SK-N-SH treated with all-trans-retinoic acid at 6 μM for 48 hours (cell line): ENCODE measurements around the gene KRTAP1-3.
"Not testable (repeated sequence)": the region's sequence is repeated elsewhere in the genome, so short reads cannot be mapped to it uniquely, and the experiment has no call there.

Experiments
- ATAC-seq: fragments of 200-7000 bp; cut with Tn5 transposase; 3 replicates; pipeline ENCODE4 v1.9.1; 2020; ENCODE audit warnings: mild to moderate bottlenecking, moderate library complexity
- BACH2 ChIP-seq: fragments of 250-450 bp; sonication (Bioruptor Pico); IDR thresholded peaks from 2 replicates; pipeline ENCODE4 v1.9.0; 2021; ENCODE audit warnings: mild to moderate bottlenecking, borderline replicate concordance
- CSDC2 ChIP-seq: fragments of 250-450 bp; sonication (Bioruptor Pico); IDR thresholded peaks from 2 replicates; pipeline ENCODE4 v1.5.0; 2020; ENCODE audit warnings: mild to moderate bottlenecking, moderate library complexity
- CSRNP3 ChIP-seq: fragments of 250-450 bp; sonication (Bioruptor Pico); IDR thresholded peaks from 2 replicates; pipeline ENCODE4 v1.5.1; 2021; ENCODE audit warnings: mild to moderate bottlenecking, moderate library complexity
- ESRRG ChIP-seq: fragments of 250-450 bp; sonication (Bioruptor Pico); IDR thresholded peaks from 2 replicates; pipeline ENCODE4 v1.6.1; 2021; ENCODE audit warnings: mild to moderate bottlenecking
- ISL1 ChIP-seq: fragments of 250-450 bp; sonication (Bioruptor Pico); IDR thresholded peaks from 2 replicates; pipeline ENCODE4 v2.1.2; 2022; ENCODE audit warnings: mild to moderate bottlenecking, moderate library complexity
- OSR1 ChIP-seq: fragments of 250-450 bp; sonication (Bioruptor Pico); IDR thresholded peaks from 2 replicates; pipeline ENCODE4 v1.8.0; 2022; ENCODE audit warnings: moderate library complexity, mild to moderate bottlenecking, inconsistent platforms
- PATZ1 ChIP-seq: fragments of 250-450 bp; sonication (Bioruptor Pico); IDR thresholded peaks from 2 replicates; pipeline ENCODE4 v1.8.0; 2020; ENCODE audit warnings: mild to moderate bottlenecking, moderate library complexity, borderline replicate concordance
- POU6F1 ChIP-seq: fragments of 250-450 bp; sonication (Bioruptor Pico); IDR thresholded peaks from 2 replicates; pipeline ENCODE4 v1.8.0; 2021; ENCODE audit warnings: low read depth, mild to moderate bottlenecking, moderate library complexity, borderline replicate concordance
- TCF4 ChIP-seq: fragments of 250-450 bp; sonication (Bioruptor Pico); IDR thresholded peaks from 2 replicates; pipeline ENCODE4 v1.8.0; 2021; ENCODE audit warnings: mild to moderate bottlenecking, moderate library complexity, borderline replicate concordance
- TOX ChIP-seq: fragments of 250-450 bp; sonication (Bioruptor Pico); IDR thresholded peaks from 2 replicates; pipeline ENCODE4 v1.8.0; 2021; ENCODE audit warnings: mild to moderate bottlenecking, moderate library complexity, borderline replicate concordance
- TSHZ2 ChIP-seq: fragments of 250-450 bp; sonication (Bioruptor Pico); IDR thresholded peaks from 2 replicates; pipeline ENCODE4 v1.5.0; 2020; ENCODE audit warnings: mild to moderate bottlenecking, moderate library complexity
- ZC3H10 ChIP-seq: fragments of 250-450 bp; sonication (Bioruptor Pico); IDR thresholded peaks from 2 replicates; pipeline ENCODE4 v1.5.1; 2021; ENCODE audit warnings: mild to moderate bottlenecking, moderate library complexity
- ZFP30 ChIP-seq: fragments of 450-650 bp; formaldehyde crosslinking; IDR thresholded peaks from 2 replicates; pipeline ENCODE4 v1.5.0; 2022; ENCODE audit warnings: mild to moderate bottlenecking, moderate library complexity
- ZNF565 ChIP-seq: fragments of 450-650 bp; formaldehyde crosslinking; conservative IDR thresholded peaks from 2 replicates; pipeline ENCODE4 v1.5.0; 2020; ENCODE audit warnings: low read depth, mild to moderate bottlenecking, moderate library complexity
- ZNF70 ChIP-seq: fragments of 450-650 bp; formaldehyde crosslinking; IDR thresholded peaks from 2 replicates; pipeline ENCODE4 v1.5.0; 2020; ENCODE audit warnings: mild to moderate bottlenecking, moderate library complexity
- ZNF8 ChIP-seq: fragments of 450-650 bp; formaldehyde crosslinking; IDR thresholded peaks from 2 replicates; pipeline ENCODE4 v1.5.0; 2020; ENCODE audit warnings: mild to moderate bottlenecking, moderate library complexity

KRTAP1-3 gene

GRCh38 chr17:41060052-41060604 is 25.5 kb upstream of the KRTAP1-3 start, which contains the start of gene KRTAP2-3 (continued):
- TF ChIP-seq PATZ1 (CRISPR knock-in tag) (no peak), TCF4 (CRISPR knock-in tag) (no peak), OSR1 (no peak), CSDC2 (no peak), ZNF70 (no peak), ISL1 (CRISPR knock-in tag) (no peak), TOX (no peak), ZC3H10 (CRISPR knock-in tag) (no peak), BACH2 (CRISPR knock-in tag) (no peak), ZFP30 (CRISPR knock-in tag) (no peak)

- peak; percentile 49 for ATAC-seq
Measured at GRCh38 chr17:41059276-41060051, 24.8 kb upstream of the KRTAP1-3 start.

GRCh38 chr17:41058741-41059140 is 24.1 kb upstream of the KRTAP1-3 start:
- no peak for ATAC-seq
- TF ChIP-seq ZNF565 (CRISPR knock-in tag), result no peak
- no peak for TF ChIP-seq BACH2 (CRISPR knock-in tag)
- TF ChIP-seq ZFP30 (CRISPR knock-in tag), result no peak
- TF ChIP-seq, all 23 proteins: peak for 0

GRCh38 chr17:41057547-41057946 is 22.9 kb upstream of the KRTAP1-3 start:
- TF ChIP-seq ISL1 (CRISPR knock-in tag) (no peak), ZC3H10 (CRISPR knock-in tag) (no peak), ZFP30 (CRISPR knock-in tag) (no peak), TSHZ2 (CRISPR knock-in tag) (no peak), ZNF8 (CRISPR knock-in tag) (no peak), OSR1 (no peak), POU6F1 (CRISPR knock-in tag) (no peak), ZNF70 (no peak), CSRNP3 (no peak), ESRRG (CRISPR knock-in tag) (no peak), BACH2 (CRISPR knock-in tag) (no peak)
- ATAC-seq, result no peak

GRCh38 chr17:41055130-41055529 is 20.5 kb upstream of the KRTAP1-3 start, which contains the start of gene KRTAP2-2:
Gene KRTAP2-2, minus strand, starts transcription at chr17:41055230. Its CDS starts 19 bp downstream, at chr17:41055211.
- not testable (repeated sequence) for ATAC-seq

- ATAC-seq, result not testable (repeated sequence)
Measured at GRCh38 chr17:41054556-41054955, 19.9 kb upstream of the KRTAP1-3 start.
